BJ (cell line): Measurements from ENCODE around the gene COX6B2. TPM values are rescaled to one million over a fixed set of nuclear protein-coding genes. Genes with fewer than 3 reads are reported as not detected.
"Not testable (repeated sequence)": the region's sequence is repeated elsewhere in the genome, so short reads cannot be mapped to it uniquely, and the experiment has no call there.

Experiments
- CTCF ChIA-PET: fragments of 350-600 bp; formaldehyde crosslinking; extraction: SDS; loops from one replicate; lab custom pipeline; 2021; ENCODE audit warnings: antibody characterized with exemption, inconsistent platforms; lab: Yijun Ruan, JAX
- POLR2A ChIA-PET: fragments of 300-600 bp; sonication (Branson Sonifier 250); formaldehyde crosslinking; extraction: SDS; loops from one replicate; lab custom pipeline; 2021; ENCODE audit warnings: antibody characterized with exemption; lab: Charles Lee
- DNase-seq: peaks from one replicate; pipeline ENCODE4 v3.0.0-alpha.2; 2011; ENCODE audit warnings: low read depth
- H3K27me3 ChIP-seq: 2 replicates; pipeline ENCODE4 v1.6.0; 2011; ENCODE audit warnings: low read length; ENCODE audit not compliant: control insufficient read depth, insufficient read depth
- H3K36me3 ChIP-seq: 2 replicates; pipeline ENCODE4 v1.5.1; 2011; ENCODE audit warnings: low read length; ENCODE audit not compliant: control insufficient read depth, insufficient read depth
- H3K4me3 ChIP-seq: 2 replicates; pipeline ENCODE4 v1.5.1; 2011; ENCODE audit warnings: low read depth, mild to moderate bottlenecking, control low read depth, low read length
- CTCF ChIP-seq: IDR thresholded peaks from 2 replicates; pipeline ENCODE4 v1.5.1; 2011; ENCODE audit warnings: low read depth, mild to moderate bottlenecking, control low read depth, inconsistent platforms, low read length, moderate library complexity; ENCODE audit not compliant: insufficient read depth
- polyA plus RNA-seq: library from polyadenylated mRNA; depleted of rRNA; stranded (reverse); fragments of >200 nt; gene quantifications from 2 replicates; pipeline ENCODE4 v1.2.3, GENCODE V29; 2011

COX6B2 gene
- polyA plus RNA-seq, 1 experiment = 0.58 TPM

DNA sequence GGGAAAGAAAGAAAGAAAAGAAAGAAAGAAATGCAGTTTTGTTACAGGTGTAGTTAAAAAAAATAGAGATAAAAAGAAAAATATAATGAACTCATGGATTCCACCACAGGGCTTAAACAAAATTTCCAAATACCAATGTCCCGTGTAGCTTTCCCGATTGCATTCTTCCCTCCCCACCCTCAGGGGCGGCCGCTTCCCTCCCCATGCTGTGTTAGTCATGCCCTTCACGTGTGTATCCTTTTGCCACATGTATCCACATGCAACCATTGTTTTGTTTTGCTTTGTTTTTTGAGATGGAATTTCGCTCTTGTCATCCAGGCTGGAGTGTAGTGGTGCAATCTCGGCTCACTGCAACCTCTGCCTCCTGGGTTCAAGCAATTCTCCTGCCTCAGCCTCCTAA, 18.4 kb downstream of the COX6B2 start:
- no peak for DNase-seq
- ChIA-PET CTCF (interaction anchor here (4.7 kb wide), 1 partner anchor 34 kb away, joined by 27 read pairs; no protein-coding TSS in a partner anchor), POLR2A (no interaction called here)
- TF ChIP-seq CTCF = no peak
- H3K27me3 ChIP-seq = no peaks in the 10 kb centered on the region; the same call in 1 of the 2 replicates
- H3K36me3 ChIP-seq = no peaks in the 10 kb centered on the region
- H3K4me3 ChIP-seq = no peak overlapping the region

- DNase-seq = no peak
Observed at GRCh38 chr19:55333870-55334269, 20.6 kb downstream of the COX6B2 start.

DNA sequence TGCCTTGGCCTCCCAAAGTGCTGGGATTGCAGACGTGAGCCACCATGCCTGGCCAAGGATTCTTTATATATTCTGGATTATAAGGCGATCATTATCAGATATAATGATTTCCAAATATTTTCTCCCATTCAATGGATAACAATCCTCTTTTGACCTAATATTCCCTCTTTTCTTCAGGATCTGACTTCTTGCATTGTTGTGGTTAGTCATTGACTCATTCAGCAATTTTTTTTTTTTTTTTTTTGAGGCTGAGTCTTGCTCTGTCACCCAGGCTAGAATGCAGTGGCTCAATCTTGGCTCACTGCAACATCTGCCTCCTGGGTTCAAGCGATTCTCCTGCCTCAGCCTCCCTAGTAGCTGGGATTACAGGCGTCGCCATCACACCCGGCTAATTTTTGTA, 24.7 kb downstream of the COX6B2 start:
- H3K4me3 ChIP-seq, POLR2A ChIA-PET, H3K27me3 ChIP-seq, DNase-seq, CTCF ChIA-PET, H3K36me3 ChIP-seq: not testable (repeated sequence)

More at GRCh38 chr19:55333870-55334269, 20.6 kb downstream of the COX6B2 start:
- CTCF ChIA-PET = no interaction called here
- no peaks in the 10 kb centered on the region; the same call in 1 of the 2 replicates for H3K27me3 ChIP-seq
- no peak overlapping the region for H3K4me3 ChIP-seq
- POLR2A ChIA-PET = no interaction called here
- H3K36me3 ChIP-seq = no peaks in the 10 kb centered on the region
- TF ChIP-seq CTCF = no peak

DNA sequence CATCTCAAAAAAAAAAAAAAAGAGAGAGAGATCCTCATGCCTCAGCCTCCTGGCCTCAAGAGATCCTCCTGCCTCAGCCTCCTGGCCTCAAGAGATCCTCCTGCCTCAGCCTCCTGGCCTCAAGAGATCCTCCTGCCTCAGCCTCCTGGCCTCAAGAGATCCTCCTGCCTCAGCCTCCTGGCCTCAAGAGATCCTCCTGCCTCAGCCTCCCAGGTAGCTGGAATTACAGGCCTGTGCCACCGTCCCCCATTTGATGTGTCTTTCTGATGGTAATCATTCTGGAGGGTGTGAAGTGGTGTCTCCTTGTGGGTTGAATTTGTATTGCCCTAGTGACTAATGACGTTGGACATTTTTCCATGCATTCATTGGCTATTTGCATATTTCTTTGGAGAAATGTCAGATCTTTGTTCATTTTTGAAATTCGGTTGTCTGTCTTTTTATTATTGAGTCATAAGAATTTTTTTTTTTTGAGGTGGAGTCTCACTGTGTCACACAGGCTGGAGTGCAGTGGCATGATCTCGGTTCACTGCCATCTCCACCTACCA, 25.7 kb downstream of the COX6B2 start:
- H3K4me3 ChIP-seq, POLR2A ChIA-PET, H3K27me3 ChIP-seq, H3K36me3 ChIP-seq, DNase-seq, CTCF ChIA-PET: not testable (repeated sequence)

- H3K4me3 ChIP-seq = no peak within 1 kb of the TSS
- no peaks in the 10 kb centered on the region for H3K36me3 ChIP-seq
- POLR2A ChIA-PET = interaction anchor here (0.6 kb wide), 1 partner anchor 49 kb away, joined by 4 read pairs; no protein-coding TSS in a partner anchor
- TF ChIP-seq CTCF = no peak
- no peak for DNase-seq
- CTCF ChIA-PET = interaction anchor here (1.3 to 1.6 kb wide), 2 partner anchors 15 to 93 kb away, joined by 3 to 5 read pairs; no protein-coding TSS in a partner anchor
- H3K27me3 ChIP-seq = no peaks in the 10 kb centered on the region
Observed at GRCh38 chr19:55325172-55325571, 29.3 kb downstream of the COX6B2 start, which contains the start of gene TMEM150B. Gene TMEM150B (minus strand): TSS chr19:55325341. CDS start chr19:55321036, 4,305 bp downstream.

DNA sequence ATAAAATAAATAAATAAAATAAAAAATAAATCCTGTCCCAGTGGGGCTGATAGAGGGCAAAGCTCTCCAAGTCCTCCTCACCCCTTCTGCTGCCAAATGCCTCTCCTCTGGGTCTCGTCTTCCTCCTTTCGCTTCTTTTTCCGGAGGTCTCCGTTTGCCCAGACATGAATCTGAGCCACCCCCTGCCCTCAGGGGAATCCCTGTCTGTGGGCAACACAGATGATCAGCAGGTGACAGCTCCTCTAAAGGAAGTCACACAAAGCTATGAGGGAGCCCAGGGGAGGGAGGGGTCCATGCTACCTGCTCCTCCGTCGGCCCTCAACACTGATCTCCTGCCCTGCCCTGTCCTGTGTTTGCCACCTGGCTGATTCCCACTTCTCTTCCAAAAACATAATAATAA, 29.9 kb downstream of the COX6B2 start:
- ChIA-PET POLR2A (interaction anchor here (0.6 kb wide), 1 partner anchor 49 kb away, joined by 4 read pairs; no protein-coding TSS in a partner anchor), CTCF (interaction anchor here (1.3 to 1.6 kb wide), 2 partner anchors 16 to 94 kb away, joined by 3 to 5 read pairs; no protein-coding TSS in a partner anchor)
- no peak for TF ChIP-seq CTCF
- H3K27me3 ChIP-seq = no peaks in the 10 kb centered on the region
- no peak for DNase-seq
- H3K36me3 ChIP-seq = no peaks in the 10 kb centered on the region
- no peak overlapping the region for H3K4me3 ChIP-seq
